HG02884 (cell line): ENCODE data around the gene SNAPIN.
"Not testable (repeated sequence)": the region's sequence is repeated elsewhere in the genome, so short reads cannot be mapped to it uniquely, and the experiment has no call there.

ENCODE experiments used
- ATAC-seq: cut with Tn5 transposase; IDR thresholded peaks from one replicate; pipeline ENCODE4 v1.9.1; 2021; ENCODE audit warnings: mild to moderate bottlenecking, moderate library complexity; ENCODE audit not compliant: unreplicated experiment

Gene SNAPIN

DNA sequence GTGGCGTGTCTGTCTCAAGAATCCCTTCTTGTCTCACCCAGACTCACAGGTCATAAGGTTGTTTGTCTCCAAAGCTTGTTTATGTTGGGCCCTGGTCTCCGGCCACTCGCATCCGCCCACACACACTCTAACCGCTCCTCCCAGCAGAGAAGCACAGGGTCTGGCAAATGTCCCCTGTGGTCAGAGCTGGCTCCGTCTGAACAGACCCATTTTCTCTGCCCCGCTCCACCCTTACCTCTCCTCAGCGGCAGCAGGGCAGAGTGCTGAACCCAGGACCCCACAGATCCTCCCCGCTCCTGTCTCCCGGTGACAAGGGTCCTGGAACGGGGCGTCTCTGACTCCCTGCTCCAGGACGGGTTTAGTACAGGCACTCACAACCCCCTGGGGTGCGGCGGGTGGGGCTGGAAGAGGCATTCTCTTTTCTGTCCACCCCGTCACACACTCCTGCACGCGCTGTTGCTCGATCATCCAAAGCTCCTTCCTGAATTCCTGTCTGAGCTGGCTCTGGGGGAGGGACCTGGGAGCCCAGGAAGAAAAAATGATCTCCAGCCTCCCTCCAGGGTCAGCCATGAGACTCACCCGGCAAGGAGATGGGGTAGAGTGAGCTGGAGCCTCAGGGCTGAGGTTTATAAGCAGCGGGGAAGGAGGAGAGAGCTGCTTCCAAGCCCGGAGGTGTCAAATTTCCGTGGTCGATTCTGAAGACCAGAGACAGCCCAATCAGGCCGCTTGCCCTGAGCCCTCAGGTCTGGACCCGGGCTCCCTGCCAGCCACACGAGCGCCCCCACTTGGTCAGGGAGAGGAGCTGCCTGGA lies 31.4 kb upstream of the SNAPIN start, which contains the start of gene S100A13:
TSS of gene S100A13 (minus strand) at position 602 of the 811 bp plus-strand sequence. CDS start 1,033 bp downstream, outside the sequence.
- ATAC-seq = peak; percentile 63

GRCh38 chr1:153627715-153628626 lies 30.5 kb upstream of the SNAPIN start, which contains the start of gene S100A1:
TSS of gene S100A1 (plus strand) at chr1:153628434. CDS start at chr1:153630522, 2,088 bp downstream.
- no peak for ATAC-seq

- ATAC-seq = no peak
Observed at GRCh38 chr1:153628638-153629342, 29.7 kb upstream of the SNAPIN start.

DNA sequence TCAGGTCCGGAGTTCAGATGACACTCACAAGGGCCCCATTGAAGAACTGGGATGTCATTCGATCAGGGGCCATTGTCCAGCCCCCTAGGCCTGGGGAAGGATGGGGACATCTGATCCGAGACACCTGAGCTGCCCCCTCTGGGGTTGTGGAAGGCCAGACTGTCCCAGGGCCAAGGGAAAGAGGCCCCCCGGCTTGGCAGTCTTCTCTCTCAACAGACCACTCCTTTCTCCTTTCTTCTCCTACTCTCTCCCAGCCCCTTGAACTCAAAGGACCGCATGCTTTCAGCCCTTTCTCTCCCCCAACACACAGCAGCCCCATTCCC lies 29.2 kb upstream of the SNAPIN start:
- no peak for ATAC-seq

DNA sequence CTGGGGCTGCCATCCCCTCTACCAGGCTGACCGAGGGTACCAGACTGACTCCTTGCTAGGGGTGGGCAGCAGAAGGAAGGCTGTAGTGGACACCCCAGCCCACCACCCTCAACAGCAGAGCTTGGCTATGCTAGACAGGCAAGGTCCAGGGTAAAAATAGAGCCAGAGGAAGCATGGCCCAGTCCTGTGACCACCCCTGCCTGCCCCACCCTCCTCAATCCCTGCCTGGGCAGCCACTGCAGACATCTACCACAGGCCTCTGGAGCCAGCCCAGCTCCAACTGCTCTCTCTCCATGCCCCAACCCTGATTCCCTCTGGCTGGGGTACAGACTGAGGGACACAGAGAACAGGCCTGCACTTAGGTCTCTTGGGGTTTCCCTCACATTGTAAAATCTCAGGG lies 28.5 kb upstream of the SNAPIN start:
- ATAC-seq = no peak

DNA sequence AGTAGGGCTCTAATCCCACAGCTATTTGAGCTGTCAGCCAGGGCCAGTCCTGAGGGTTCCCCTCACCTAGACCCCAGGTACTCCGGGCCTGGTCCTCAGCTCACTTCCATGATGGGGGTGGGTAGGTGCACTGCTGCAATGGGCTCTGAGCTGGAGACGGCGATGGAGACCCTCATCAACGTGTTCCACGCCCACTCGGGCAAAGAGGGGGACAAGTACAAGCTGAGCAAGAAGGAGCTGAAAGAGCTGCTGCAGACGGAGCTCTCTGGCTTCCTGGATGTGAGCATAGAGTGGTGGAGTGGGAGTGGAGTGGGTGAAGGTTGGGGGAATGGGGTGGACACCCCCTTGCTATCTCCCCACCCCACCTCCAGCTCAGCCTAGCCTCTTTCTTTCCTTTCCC lies 28.1 kb upstream of the SNAPIN start:
- no peak for ATAC-seq

DNA sequence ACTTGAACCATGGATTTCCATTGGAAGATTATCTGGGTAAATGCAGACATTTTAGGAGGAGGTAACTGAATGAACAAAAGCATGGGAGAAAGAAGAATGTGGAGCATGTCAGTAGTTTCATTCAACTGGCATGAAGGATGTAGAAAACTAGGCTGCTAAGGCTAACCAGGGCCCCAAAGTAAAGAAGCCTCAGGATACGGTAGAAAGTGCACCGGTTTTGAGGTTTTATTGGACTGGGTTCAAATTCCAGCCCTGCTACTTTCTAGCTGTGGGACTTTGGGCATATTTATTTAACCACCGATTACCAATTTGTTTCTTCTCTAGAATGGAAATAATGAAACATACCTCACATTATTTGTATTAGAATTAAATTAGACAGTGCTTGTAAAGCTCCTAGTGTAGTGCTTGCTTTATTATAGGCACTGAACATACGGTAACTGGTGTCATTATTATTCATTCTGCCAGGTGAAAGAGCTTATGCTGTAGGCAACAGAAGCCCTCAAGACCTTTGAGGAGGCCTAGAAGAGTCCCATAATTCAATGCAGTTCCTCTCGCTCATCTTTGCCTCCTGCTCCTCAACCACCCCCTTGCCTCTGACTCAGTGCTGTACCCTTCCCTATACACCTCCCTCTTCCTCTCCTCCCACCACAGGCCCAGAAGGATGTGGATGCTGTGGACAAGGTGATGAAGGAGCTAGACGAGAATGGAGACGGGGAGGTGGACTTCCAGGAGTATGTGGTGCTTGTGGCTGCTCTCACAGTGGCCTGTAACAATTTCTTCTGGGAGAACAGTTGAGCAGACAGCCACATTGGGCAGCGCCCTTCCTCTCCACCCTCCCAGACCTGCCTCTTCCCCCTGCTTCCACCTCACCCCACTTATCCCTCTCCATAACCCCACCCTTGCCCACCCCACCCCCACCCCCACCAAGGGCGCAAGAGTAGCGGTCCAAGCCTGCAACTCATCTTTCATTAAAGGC lies 27.2 kb upstream of the SNAPIN start:
- ATAC-seq = no peak

- no peak for ATAC-seq
Observed at GRCh38 chr1:153633161-153633753, 25.2 kb upstream of the SNAPIN start.

- ATAC-seq = peak; percentile 86
Observed at GRCh38 chr1:153633754-153634665, 24.5 kb upstream of the SNAPIN start, which contains the start of gene CHTOP. TSS of gene CHTOP (plus strand) at chr1:153634066. CDS start at chr1:153636589, 2,523 bp downstream.

- ATAC-seq = no peak
Observed at GRCh38 chr1:153635872-153636271, 22.6 kb upstream of the SNAPIN start.

GRCh38 chr1:153636312-153636711 lies 22.2 kb upstream of the SNAPIN start:
- no peak for ATAC-seq

GRCh38 chr1:153638261-153638660 lies 20.2 kb upstream of the SNAPIN start:
- no peak for ATAC-seq

- ATAC-seq = no peak
Observed at GRCh38 chr1:153639280-153639679, 19.2 kb upstream of the SNAPIN start.

GRCh38 chr1:153640213-153640612 lies 18.3 kb upstream of the SNAPIN start:
- ATAC-seq = not testable (repeated sequence)

DNA sequence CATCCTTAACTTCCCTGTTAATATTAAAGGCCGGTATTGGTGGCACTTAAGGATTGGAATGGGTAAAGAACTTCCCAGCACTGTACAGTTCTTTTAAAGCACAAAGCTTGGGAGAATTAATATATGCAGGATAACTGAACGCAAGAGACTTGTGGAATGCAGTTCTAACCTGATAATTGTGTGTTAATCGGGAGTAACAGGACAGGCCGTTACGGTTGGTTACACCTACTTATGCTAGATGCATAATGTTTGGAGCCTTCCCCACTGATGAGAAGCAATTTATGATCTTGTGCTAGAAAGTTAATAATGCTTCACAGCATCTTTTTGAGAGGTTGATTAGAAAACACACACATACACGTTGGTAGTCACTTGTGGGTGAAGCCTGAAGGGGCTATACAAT lies 17.6 kb upstream of the SNAPIN start:
- ATAC-seq = no peak

GRCh38 chr1:153642161-153642560 lies 16.3 kb upstream of the SNAPIN start:
- no peak for ATAC-seq

- ATAC-seq = no peak
Observed at GRCh38 chr1:153643100-153643499, 15.4 kb upstream of the SNAPIN start.

DNA sequence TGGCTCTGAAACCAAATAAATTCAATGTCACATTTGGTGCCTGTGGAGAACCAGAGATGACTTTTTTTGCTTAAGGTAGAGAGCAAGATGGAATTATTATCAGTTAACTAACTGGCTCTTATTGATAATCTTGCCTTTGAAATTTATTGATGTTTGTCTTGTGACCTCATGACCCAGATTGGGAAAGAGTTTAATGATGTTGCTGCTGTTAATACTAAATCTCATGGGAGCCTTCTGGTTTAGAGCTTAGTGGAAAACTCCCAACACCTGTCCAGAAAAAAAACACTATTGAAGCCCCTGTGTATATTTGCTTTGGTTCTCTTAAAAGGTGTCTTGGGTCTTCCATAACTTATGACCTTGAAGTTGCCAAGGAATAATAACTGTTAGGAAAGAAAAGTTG lies 14.7 kb upstream of the SNAPIN start:
- no peak for ATAC-seq
